ENCODE measurements around the gene CCDC13. TPM values are rescaled to one million over a fixed set of nuclear protein-coding genes. Genes with fewer than 3 reads are reported as not detected.

The CCDC13 gene
- polyA plus RNA-seq, 1 experiment, result 0.18 TPM

DNA sequence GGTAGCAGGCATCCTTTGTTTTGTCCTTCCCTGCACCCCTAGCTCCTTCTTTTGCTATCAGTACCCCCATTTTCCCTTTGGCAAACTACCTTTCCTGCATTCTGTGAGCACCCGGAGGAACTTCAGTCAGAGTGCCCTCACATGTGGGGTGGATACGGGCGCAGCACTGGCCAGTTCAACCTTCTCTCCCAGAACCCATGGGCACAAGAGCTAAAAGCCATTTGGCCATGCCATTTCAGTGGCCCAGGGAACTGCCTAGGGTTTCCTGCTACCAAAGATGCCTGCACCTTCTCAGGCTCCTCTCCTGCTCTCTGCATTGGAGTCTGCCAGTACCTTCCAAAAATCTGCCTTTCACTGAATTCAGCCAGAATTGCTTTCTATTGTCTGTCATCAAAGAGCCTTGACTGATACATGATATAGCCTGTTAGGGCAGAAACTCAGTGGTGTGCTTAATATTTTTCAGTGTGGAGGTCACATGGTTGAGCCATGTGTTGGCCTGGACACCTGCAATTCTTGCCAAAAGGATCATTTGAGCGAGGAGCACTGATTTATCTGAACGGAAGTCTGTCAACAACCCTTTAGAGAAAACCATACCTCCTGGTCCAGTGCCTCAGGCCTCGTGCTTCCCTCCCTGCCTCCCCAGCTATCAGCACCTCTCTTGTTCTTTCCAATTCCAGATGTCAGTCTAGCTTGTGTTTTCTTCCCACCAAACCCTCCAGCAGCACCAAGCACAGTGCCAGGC is 43.5 kb downstream of the CCDC13 start:
- Histone ChIP-seq H3K36me3 (ENCODE audit: control insufficient read depth, insufficient read depth, low read length) (no peaks in the 10 kb centered on the region), H3K27me3 (ENCODE audit: control insufficient read depth, insufficient read depth, low read length) (no peaks in the 10 kb centered on the region; the same call in 1 of the 2 replicates), H3K4me3 (ENCODE audit: low read depth, low read length) (no peak overlapping the region)
- no peak for DNase-seq (ENCODE audit: low read depth)
- ChIA-PET POLR2A (no interaction called here), CTCF (interaction anchor here (0.6 to 1.5 kb wide), 3 partner anchors 12 to 15 kb away, joined by 3 to 6 read pairs (median 3); no protein-coding TSS in a partner anchor)
- TF ChIP-seq, protein P1, sequence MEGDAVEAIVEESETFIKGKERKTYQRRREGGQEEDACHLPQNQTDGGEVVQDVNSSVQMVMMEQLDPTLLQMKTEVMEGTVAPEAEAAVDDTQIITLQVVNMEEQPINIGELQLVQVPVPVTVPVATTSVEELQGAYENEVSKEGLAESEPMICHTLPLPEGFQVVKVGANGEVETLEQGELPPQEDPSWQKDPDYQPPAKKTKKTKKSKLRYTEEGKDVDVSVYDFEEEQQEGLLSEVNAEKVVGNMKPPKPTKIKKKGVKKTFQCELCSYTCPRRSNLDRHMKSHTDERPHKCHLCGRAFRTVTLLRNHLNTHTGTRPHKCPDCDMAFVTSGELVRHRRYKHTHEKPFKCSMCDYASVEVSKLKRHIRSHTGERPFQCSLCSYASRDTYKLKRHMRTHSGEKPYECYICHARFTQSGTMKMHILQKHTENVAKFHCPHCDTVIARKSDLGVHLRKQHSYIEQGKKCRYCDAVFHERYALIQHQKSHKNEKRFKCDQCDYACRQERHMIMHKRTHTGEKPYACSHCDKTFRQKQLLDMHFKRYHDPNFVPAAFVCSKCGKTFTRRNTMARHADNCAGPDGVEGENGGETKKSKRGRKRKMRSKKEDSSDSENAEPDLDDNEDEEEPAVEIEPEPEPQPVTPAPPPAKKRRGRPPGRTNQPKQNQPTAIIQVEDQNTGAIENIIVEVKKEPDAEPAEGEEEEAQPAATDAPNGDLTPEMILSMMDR (IDR thresholded peaks at IDR 0.05; ENCODE audit: insufficient read depth, low read depth, low read length), result no peak

DNA sequence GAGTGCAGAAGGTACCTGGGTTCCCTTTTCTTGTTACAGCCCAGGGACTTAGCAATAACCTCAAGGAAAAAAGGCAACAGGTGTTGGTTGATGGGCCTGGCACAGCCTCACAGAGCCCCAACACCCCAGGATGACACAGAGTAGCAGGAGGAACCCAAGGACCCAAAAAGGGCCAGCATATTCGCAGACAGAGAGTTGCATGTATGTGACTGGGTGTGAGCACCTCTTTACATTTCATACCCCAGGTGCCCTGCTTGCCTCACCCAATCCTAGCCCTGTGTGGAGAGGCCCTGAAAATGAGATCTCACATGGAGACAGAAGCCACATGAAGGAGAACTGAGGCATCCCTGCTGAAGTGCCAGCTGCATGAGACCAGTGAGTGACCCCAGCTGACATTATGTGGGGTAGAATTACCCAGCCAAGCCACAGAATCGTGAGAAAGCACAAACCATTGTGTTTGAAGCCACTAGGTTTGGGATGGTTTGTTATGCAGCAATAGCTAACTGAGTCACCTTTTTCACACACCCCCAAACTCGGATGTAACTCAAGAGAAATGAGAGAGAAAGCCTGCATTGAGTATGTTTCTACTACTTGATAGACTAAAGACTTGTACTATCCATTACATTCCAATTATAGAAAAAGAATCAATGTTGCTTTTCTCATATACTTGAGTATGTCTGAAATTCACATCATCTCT is 44.2 kb downstream of the CCDC13 start:
- TF ChIP-seq, protein P1 (IDR thresholded peaks at IDR 0.05; ENCODE audit: insufficient read depth, low read depth, low read length), result no peak
- DNase-seq (ENCODE audit: low read depth), result no peak
- Histone ChIP-seq H3K4me3 (ENCODE audit: low read depth, low read length) (no peak overlapping the region), H3K36me3 (ENCODE audit: control insufficient read depth, insufficient read depth, low read length) (no peaks in the 10 kb centered on the region), H3K27me3 (ENCODE audit: control insufficient read depth, insufficient read depth, low read length) (peaks cover 2% of the 10 kb centered on the region; the same call in 1 of the 2 replicates)
- POLR2A ChIA-PET, result no interaction called here
- CTCF ChIA-PET, result interaction anchor here (0.6 to 1.5 kb wide), 3 partner anchors 12 to 16 kb away, joined by 3 to 6 read pairs (median 3); no protein-coding TSS in a partner anchor

DNA sequence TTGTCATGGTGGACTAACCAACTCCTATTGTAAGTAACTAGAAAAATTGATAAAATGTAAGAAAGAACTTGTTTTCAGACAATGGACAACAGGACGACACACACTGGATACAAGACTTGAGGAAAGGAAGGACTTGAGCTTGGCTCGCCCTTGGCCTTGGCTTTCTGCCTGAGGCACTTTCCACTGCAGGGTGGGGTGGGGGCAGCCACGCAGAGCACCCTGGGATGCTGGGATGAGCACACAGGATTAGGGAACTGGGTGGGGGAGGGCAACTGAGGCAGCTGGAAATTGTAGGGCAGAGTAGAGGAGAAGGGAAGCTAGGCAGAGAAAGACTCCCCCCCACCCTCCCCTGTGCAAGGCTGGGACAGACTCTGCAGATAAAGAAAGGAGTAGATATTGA is 45.0 kb downstream of the CCDC13 start:
- Histone ChIP-seq H3K36me3 (ENCODE audit: control insufficient read depth, insufficient read depth, low read length) (no peaks in the 10 kb centered on the region), H3K4me3 (ENCODE audit: low read depth, low read length) (no peak overlapping the region), H3K27me3 (ENCODE audit: control insufficient read depth, insufficient read depth, low read length) (peaks cover 2% of the 10 kb centered on the region; the same call in 1 of the 2 replicates)
- DNase-seq (ENCODE audit: low read depth), result no peak
- TF ChIP-seq, protein P1 (IDR thresholded peaks at IDR 0.05; ENCODE audit: insufficient read depth, low read depth, low read length), result no peak
- CTCF ChIA-PET, result no interaction called here
- POLR2A ChIA-PET, result no interaction called here

DNA sequence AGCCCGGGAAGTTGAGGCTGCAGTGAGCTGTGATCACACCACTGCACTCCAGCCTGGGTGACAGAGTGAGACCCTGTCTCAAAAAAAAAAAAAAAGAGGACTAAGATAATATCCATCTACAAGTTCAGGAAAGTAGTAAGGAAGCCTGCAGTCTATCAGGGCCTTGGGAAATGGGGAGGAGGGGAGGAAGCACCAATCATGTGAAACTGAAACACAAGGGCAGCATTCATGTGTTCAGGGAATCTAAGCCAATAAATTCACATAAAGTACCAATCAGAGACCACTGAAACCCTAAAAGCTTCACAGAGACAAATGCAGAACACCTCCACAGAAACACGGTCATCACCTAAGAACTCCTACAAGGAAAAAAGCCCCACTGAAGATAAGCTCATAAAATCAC is 47.6 kb downstream of the CCDC13 start:
- H3K27me3 ChIP-seq (ENCODE audit: control insufficient read depth, insufficient read depth, low read length), result peaks cover 2% of the 10 kb centered on the region; the same call in 1 of the 2 replicates
- TF ChIP-seq, protein P1 (IDR thresholded peaks at IDR 0.05; ENCODE audit: insufficient read depth, low read depth, low read length), result no peak
- no peaks in the 10 kb centered on the region for H3K36me3 ChIP-seq (ENCODE audit: control insufficient read depth, insufficient read depth, low read length)
- ChIA-PET CTCF (no interaction called here), POLR2A (no interaction called here)
- DNase-seq (ENCODE audit: low read depth), result no peak
- H3K4me3 ChIP-seq (ENCODE audit: low read depth, low read length), result no peak overlapping the region

DNA sequence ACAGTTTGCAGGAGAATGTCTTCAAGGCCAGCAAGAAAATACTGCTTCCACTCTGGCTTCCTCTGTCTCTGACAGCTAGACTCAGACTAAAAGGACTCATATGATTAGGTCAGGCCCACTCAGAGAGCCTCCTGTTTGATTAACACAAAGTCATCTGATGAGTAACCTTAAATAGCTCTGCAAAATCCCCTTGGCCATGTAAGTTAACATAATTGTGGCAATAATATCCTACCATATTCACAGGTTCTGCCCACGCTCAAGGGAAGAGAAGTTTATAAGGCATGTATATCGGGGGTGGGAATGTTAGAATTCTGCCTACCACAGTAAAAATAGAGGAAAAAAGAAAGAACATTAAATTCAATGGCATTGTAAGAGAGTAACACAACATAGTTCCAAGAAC is 49.8 kb downstream of the CCDC13 start:
- TF ChIP-seq, protein P1 (IDR thresholded peaks at IDR 0.05; ENCODE audit: insufficient read depth, low read depth, low read length), result no peak
- CTCF ChIA-PET, result interaction anchor here (1.4 kb wide), 1 partner anchor 21 kb away, joined by 4 read pairs; no protein-coding TSS in a partner anchor
- POLR2A ChIA-PET, result no interaction called here
- peaks cover 3% of the 10 kb centered on the region; the same call in 1 of the 2 replicates for H3K27me3 ChIP-seq (ENCODE audit: control insufficient read depth, insufficient read depth, low read length)
- DNase-seq (ENCODE audit: low read depth), result no peak
- no peak overlapping the region for H3K4me3 ChIP-seq (ENCODE audit: low read depth, low read length)
- no peaks in the 10 kb centered on the region for H3K36me3 ChIP-seq (ENCODE audit: control insufficient read depth, insufficient read depth, low read length)

Data from BJ (cell line).